Fibroblast of villous mesenchyme (primary cell): Measurements from ENCODE around the gene ATF6. TPM values are rescaled to one million over a fixed set of nuclear protein-coding genes. Genes with fewer than 3 reads are reported as not detected.

Source experiments
- DNase-seq: peaks from one replicate; pipeline ENCODE4 v3.0.0-alpha.2; 2010; ENCODE audit warnings: low read depth
- H3K4me3 ChIP-seq: 2 replicates; pipeline ENCODE4 v1.5.1; 2011; ENCODE audit warnings: low read depth, mild to moderate bottlenecking, low read length
- CTCF ChIP-seq: IDR thresholded peaks from 2 replicates; pipeline ENCODE4 v1.5.1; 2012; ENCODE audit warnings: low read depth, mild to moderate bottlenecking, low read length; ENCODE audit not compliant: insufficient read depth
- total RNA-seq: library from RNA; depleted of rRNA; stranded (reverse); fragments of >200 nt; gene quantifications from 2 replicates; pipeline ENCODE4 v1.2.3, GENCODE V29; 2012

ATF6 gene
- total RNA-seq, 1 donor: 32.8 TPM

- no peak for TF ChIP-seq CTCF
- no peak overlapping the region for H3K4me3 ChIP-seq
- no peak for DNase-seq
Observed at GRCh38 chr1:161885759-161886158, 119.6 kb downstream of the ATF6 start.

GRCh38 chr1:161886589-161886988 lies 120.5 kb downstream of the ATF6 start:
- no peak for TF ChIP-seq CTCF

GRCh38 chr1:161887730-161888287 lies 121.7 kb downstream of the ATF6 start:
- H3K4me3 ChIP-seq: no peak overlapping the region
- DNase-seq: no peak
- TF ChIP-seq CTCF: no peak

More at GRCh38 chr1:161886589-161886988, 120.5 kb downstream of the ATF6 start:
- DNase-seq: no peak
- H3K4me3 ChIP-seq: no peak overlapping the region

GRCh38 chr1:161890574-161890973 lies 124.5 kb downstream of the ATF6 start:
- no peak for DNase-seq
- TF ChIP-seq CTCF: no peak
- H3K4me3 ChIP-seq: no peak overlapping the region

- DNase-seq: no peak
- no peak for TF ChIP-seq CTCF
- no peak overlapping the region for H3K4me3 ChIP-seq
Observed at GRCh38 chr1:161899091-161899490, 133.0 kb downstream of the ATF6 start.

- no peak for TF ChIP-seq CTCF
- no peak overlapping the region for H3K4me3 ChIP-seq
- DNase-seq: no peak
Observed at GRCh38 chr1:161900160-161900559, 134.0 kb downstream of the ATF6 start.

GRCh38 chr1:161902182-161902581 lies 136.1 kb downstream of the ATF6 start:
- DNase-seq: no peak
- no peak overlapping the region for H3K4me3 ChIP-seq
- no peak for TF ChIP-seq CTCF
